ENCODE measurements around the gene RNF220.

The RNF220 gene

DNA sequence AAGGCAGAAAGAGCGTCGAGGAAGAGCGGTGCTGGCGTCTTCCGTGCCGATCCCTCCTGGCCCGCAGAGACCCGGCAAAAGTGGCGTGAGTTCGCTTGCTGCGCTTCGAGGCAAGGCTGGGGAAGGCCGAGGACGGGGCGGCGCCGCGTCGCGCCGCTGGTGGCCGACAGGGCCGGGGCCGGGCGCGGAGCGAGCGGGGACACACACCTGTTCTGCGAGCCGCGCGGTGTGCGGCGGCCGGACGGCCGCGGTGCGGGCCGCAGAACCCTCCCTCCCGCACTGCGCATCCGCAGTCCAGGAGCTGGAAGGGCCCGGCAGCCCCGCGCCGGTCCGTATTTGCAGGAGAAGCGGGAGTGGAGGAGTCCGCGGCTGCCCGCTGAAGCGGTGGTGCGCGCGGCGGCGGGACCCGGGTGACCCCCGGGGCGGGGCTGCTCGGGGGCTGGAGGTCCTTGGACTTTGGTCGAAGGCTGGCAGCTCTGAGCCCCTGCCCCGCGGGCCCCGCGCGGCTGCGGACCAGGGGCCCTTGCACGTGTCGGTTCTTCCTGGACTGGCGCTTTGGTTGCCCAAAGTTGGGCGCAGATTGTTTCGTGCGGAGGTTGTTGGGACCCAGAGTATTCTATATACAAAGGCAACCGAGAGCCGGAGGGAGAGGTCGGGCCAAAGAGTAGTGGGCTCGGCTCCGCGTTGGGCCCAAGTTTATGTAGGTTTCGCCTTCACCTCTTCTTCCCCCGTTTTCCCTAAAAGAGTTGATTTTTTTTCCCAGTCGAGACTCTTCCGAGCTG, 2.6 kb downstream of the RNF220 start:
- no peak for DNase-seq

DNA sequence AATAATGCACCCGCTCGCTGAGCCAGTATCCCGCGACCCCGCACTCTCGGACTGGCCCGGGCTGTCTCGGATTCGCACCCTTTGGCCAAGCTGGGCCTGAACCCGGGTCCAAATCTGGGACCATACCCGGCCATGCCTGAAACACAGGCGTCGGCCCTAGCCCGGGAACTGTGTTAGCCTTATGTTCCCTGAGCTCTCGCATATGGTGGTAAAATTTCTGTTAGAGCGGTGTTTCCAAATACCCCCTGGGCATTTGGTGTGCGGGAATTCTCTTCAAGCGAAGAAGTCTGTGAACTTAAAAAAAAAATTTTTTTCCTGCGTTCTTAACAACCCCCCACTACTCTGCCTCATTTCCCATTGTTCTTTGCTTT, 3.1 kb downstream of the RNF220 start:
- DNase-seq: no peak

DNA sequence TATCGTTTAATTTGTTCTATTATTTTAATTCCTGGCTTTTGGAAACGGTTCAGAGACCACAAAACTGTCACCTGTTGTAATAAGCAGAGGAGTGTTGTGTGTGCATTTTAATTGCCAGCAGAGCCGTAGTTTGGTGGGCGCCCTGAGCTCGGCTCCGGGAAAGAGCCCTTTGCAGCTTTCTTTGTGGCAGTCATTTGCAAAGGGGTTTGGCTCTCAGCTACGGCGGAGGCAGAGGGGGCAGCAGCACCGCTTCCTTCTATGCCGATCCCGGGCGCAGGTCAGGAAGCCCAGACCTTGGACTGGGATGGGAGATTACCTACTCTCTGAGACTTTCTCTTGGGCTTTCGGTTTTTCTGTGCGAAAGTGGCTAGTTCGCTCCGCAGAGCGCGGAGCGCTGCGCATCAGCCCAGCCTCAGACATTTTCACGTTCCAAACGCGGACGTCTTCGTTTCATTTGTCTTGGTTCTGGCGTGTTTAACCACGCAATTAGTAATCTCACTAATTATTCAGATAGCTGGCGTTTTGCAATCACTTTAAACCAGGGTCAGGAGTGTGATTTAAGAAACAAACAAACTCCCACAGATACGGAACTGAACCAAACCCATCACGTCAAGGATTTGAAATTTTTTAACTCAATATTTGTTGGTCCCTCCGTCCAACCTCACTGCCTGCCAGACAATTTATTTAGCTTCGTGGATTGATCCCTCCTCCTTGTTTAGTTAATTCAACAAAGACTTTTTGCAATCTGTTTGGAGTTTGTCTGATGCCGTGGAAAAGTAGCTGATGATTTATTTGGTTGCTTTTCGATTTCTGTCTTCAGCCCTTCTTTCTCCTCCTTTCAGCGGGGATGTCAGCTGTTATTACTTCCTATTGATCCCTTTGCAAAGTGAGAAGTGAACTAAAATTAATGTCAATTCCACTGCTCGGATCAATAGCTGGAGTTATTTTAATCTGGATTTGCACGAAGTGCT, 3.9 kb downstream of the RNF220 start:
- DNase-seq: no peak

DNA sequence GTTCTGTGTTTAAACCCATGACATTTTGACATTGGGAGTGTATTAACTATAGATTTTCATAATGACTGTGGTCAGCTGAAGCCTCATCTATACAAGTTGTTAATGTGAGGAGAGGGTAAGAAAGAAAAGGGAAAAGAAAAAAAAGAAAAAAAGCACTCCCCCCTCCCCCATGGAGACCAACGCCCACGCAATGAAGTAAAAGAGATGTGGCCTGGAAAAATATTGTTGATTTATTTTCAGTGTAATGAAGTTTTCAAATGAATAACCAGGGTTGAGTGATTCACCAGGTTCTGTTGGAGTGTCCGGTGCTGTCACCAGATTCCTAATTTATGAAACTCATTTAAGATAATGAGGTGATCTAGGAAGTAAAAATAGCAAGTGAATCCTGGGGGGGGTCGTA, 4.7 kb downstream of the RNF220 start:
- DNase-seq: no peak

DNA sequence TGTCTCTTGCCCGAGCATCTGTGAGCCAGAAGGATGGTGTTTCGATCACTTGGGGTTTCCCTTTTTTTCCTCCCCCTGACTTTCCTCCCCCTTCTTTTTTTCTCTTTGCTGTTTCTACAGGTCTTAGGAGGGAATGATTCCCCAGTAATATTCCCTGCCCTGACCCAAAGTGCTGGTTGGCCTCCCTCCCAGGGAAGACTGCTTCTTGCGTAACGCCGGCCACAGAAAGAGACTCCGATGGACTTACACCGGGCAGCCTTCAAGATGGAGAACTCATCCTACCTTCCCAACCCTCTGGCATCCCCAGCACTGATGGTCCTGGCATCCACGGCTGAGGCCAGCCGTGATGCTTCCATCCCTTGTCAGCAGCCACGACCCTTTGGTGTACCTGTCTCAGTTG, 6.8 kb downstream of the RNF220 start:
- no peak for DNase-seq

DNA sequence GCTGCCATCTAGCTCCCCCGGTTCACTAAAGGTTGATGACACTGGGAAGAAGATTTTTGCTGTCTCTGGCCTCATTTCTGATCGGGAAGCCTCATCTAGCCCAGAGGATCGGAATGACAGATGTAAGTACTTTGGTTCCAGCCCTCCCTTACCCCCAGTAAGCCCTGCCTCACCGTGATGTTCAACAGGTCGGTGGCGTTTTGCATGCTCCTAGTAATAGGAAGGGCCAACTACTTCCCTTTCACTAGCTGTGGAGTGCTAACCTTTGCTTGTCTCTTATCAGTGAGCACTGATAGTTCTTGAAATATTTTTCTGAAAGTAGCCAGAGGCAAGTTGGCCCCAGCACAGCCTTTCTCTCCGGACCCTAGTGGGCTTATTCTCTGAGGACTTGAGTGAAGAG, 7.5 kb downstream of the RNF220 start:
- DNase-seq: no peak

GRCh38 chr1:44413740-44414139, 8.7 kb downstream of the RNF220 start:
- DNase-seq: no peak

DNA sequence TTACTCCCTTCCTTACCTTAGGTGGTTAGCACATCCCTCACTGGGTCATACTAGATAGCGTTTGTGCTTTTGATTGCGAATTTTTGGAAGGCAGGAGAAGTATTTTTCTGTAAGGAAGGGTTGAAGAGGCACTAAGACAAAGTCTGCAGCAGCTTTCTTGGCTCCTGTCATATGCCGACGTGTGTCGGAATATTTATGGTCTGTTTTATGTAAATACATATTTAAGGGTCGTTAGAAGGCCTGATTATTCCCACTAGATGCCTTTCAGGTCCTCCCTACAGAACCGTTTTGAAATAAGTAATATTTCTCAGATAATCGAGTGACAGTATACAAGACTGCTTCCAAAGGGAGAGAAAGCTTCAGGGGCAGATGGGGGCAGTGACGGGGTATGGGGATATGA, 10.0 kb downstream of the RNF220 start:
- DNase-seq: no peak

- no peak for DNase-seq
Measured at GRCh38 chr1:44416408-44416807, 11.4 kb downstream of the RNF220 start.

DNA sequence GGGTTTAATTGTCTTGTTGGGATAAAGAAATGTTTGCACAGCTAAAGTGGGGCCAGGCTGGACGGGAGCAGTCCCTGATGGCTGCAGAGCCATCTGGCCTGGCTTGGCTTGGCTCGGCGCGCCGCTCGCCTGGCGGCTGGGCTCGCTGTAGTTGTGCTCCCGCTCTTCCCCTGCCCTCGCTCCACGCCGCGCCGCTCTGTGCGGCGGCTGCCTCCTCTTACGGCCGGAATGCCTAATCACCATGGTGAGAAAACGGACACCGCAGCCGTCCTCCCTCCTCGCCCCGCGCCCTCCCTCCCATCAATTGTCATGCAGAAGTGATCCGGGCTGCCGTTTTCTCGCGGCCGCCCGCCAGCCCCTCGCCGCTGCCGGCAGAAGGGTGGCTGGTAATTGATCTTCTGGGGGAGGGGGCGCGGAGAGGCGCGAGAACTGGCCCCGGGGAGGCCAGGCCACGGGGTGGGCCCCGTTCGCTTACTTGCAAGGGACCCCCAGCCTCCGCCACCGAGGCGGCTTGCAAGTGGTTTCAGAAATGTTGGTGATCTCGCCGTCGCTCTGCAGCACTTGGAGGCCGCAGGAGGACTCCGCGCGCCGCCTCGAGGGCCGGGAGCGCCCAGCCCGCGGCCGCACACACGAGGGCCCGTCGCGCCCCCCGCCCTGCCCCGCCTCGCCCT, 12.4 kb downstream of the RNF220 start:
- DNase-seq: no peak

- DNase-seq: no peak
Measured at GRCh38 chr1:44418022-44418673, 13.1 kb downstream of the RNF220 start.

- no peak for DNase-seq
Measured at GRCh38 chr1:44419901-44420300, 14.8 kb downstream of the RNF220 start.

GRCh38 chr1:44420535-44420934, 15.5 kb downstream of the RNF220 start:
- DNase-seq: no peak

- peak; percentile 38 for DNase-seq
Measured at GRCh38 chr1:44421446-44421884, 16.4 kb downstream of the RNF220 start.

GRCh38 chr1:44422161-44422560, 17.1 kb downstream of the RNF220 start:
- no peak for DNase-seq

- DNase-seq: no peak
Measured at GRCh38 chr1:44423591-44424537, 18.8 kb downstream of the RNF220 start.

GRCh38 chr1:44424747-44425146, 19.7 kb downstream of the RNF220 start:
- no peak for DNase-seq

DNA sequence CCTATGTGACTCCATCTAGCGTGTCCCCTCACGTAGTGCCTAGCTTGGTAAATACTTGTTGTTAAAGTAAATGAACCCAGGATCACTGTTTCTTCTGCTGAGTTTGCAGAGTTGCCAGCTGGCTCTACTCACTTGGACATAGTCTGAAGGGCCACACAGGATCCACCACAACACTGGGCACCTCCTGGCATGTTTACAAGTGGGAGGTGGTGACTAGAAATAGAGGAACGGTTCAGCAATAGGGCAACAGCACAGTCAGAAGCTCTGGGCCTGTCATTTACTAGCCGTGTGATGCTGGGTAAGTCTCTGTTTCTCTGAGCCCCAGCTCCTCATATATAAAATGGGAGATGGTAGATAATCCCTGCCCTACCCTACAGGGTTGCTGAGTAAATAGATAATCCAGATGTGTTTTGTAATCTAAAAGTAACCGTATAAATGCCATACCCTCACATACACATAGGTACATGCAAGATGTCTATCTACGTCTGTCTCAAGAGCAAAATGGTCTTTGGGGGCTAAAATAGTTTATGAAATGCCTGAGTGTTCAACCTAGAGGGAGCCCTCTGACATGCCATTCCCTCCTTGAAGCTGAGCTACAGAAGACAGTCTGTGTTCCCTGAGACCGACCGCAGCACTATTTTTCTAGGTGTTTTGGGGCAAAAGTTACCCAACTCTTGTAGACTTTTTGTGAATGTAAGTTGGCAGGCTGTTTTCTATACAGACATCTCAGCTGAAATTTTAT, 20.5 kb downstream of the RNF220 start:
- DNase-seq: no peak

GRCh38 chr1:44431861-44432260, 26.8 kb downstream of the RNF220 start:
- no peak for DNase-seq

- DNase-seq: no peak
Measured at GRCh38 chr1:44433209-44433608, 28.2 kb downstream of the RNF220 start.
